Muscle of arm (tissue), 12 donors: ENCODE data around the gene CDKN1A. TPM values are rescaled to one million over a fixed set of nuclear protein-coding genes. Genes with fewer than 3 reads are reported as not detected.
"Not testable (repeated sequence)": the region's sequence is repeated elsewhere in the genome, so short reads cannot be mapped to it uniquely, and the experiment has no call there.

Source experiments
- DNase-seq: peaks from one replicate; pipeline ENCODE4 v3.0.0-alpha.2; 2013
- polyA plus RNA-seq, 12 donors: library from polyadenylated mRNA; unstranded; fragments of 120-200 nt; gene quantifications; one replicate each; pipeline ENCODE4 v1.2.1, GENCODE V29; 2013; ENCODE audit not compliant: insufficient read length in 12 of 12

CDKN1A gene
- polyA plus RNA-seq, 12 donors, result 53.0 to 143 (median 128) TPM; not detected in 1

GRCh38 chr6:36717871-36718540, 39.5 kb downstream of the CDKN1A start:
- no peak for DNase-seq

GRCh38 chr6:36718560-36718959, 40.0 kb downstream of the CDKN1A start:
- DNase-seq, result no peak

GRCh38 chr6:36719126-36719525, 40.6 kb downstream of the CDKN1A start:
- DNase-seq, result no peak

- no peak for DNase-seq
Measured at GRCh38 chr6:36720251-36721141, 42.0 kb downstream of the CDKN1A start.

GRCh38 chr6:36721369-36722140, 43.0 kb downstream of the CDKN1A start:
- DNase-seq, result no peak

GRCh38 chr6:36722365-36722764, 43.9 kb downstream of the CDKN1A start:
- no peak for DNase-seq

- DNase-seq, result no peak
Measured at GRCh38 chr6:36722879-36723278, 44.4 kb downstream of the CDKN1A start.

GRCh38 chr6:36723992-36724391, 45.5 kb downstream of the CDKN1A start:
- not testable (repeated sequence) for DNase-seq

GRCh38 chr6:36724514-36725390, 46.2 kb downstream of the CDKN1A start:
- no peak for DNase-seq

- DNase-seq, result no peak
Measured at GRCh38 chr6:36725581-36725980, 47.1 kb downstream of the CDKN1A start.

- DNase-seq, result no peak
Measured at GRCh38 chr6:36727505-36728021, 49.0 kb downstream of the CDKN1A start.

- DNase-seq, result no peak
Measured at GRCh38 chr6:36728289-36729160, 50.0 kb downstream of the CDKN1A start.

- no peak for DNase-seq
Measured at GRCh38 chr6:36729161-36729524, 50.6 kb downstream of the CDKN1A start.

GRCh38 chr6:36730424-36731380, 52.2 kb downstream of the CDKN1A start:
- no peak for DNase-seq

GRCh38 chr6:36731622-36732310, 53.3 kb downstream of the CDKN1A start:
- DNase-seq, result no peak

GRCh38 chr6:36733300-36733699, 54.8 kb downstream of the CDKN1A start:
- no peak for DNase-seq

- DNase-seq, result no peak
Measured at GRCh38 chr6:36734486-36735060, 56.1 kb downstream of the CDKN1A start.
